Astrocyte of the hippocampus (primary cell): ENCODE results near the gene NSD1.
A peak's percentile ranks its signal among the peaks of the same experiment; 100 is the strongest.

Experiments
- DNase-seq: peaks from one replicate; pipeline ENCODE4 v3.0.0; 2011; ENCODE audit warnings: low read depth, low spot score

The NSD1 gene

GRCh38 chr5:177098120-177098469 lies 35.5 kb upstream of the NSD1 start:
- no peak for DNase-seq

GRCh38 chr5:177098470-177099141 lies 35.0 kb upstream of the NSD1 start:
- no peak for DNase-seq

- no peak for DNase-seq
Observed at GRCh38 chr5:177099422-177100093, 34.0 kb upstream of the NSD1 start.

GRCh38 chr5:177100714-177101121 lies 32.9 kb upstream of the NSD1 start:
- no peak for DNase-seq

GRCh38 chr5:177103523-177104253 lies 29.9 kb upstream of the NSD1 start:
- DNase-seq, result no peak

GRCh38 chr5:177105691-177106476 lies 27.7 kb upstream of the NSD1 start:
- no peak for DNase-seq

GRCh38 chr5:177107159-177107558 lies 26.4 kb upstream of the NSD1 start:
- DNase-seq, result no peak

- no peak for DNase-seq
Observed at GRCh38 chr5:177109810-177110209, 23.8 kb upstream of the NSD1 start.

GRCh38 chr5:177111720-177112394 lies 21.7 kb upstream of the NSD1 start:
- DNase-seq, result peak; percentile 74

- no peak for DNase-seq
Observed at GRCh38 chr5:177112589-177113220, 20.9 kb upstream of the NSD1 start.

- peak; percentile 87 for DNase-seq
Observed at GRCh38 chr5:177113566-177114424, 19.8 kb upstream of the NSD1 start.

- peak; percentile 88 for DNase-seq
Observed at GRCh38 chr5:177116631-177117373, 16.8 kb upstream of the NSD1 start.

GRCh38 chr5:177117441-177118045 lies 16.0 kb upstream of the NSD1 start:
- no peak for DNase-seq

GRCh38 chr5:177122566-177122965 lies 11.0 kb upstream of the NSD1 start:
- no peak for DNase-seq

- DNase-seq, result no peak
Observed at GRCh38 chr5:177123789-177124485, 9.6 kb upstream of the NSD1 start.

GRCh38 chr5:177124486-177124991 lies 9.0 kb upstream of the NSD1 start:
- DNase-seq, result no peak

- DNase-seq, result no peak
Observed at GRCh38 chr5:177126771-177127170, 6.8 kb upstream of the NSD1 start.

- DNase-seq, result no peak
Observed at GRCh38 chr5:177128551-177128981, 5.0 kb upstream of the NSD1 start.
